SIG-M5 treated with dmso at 0.1 percent for 504 hours (cell line): ENCODE measurements around the gene USP20.

Source experiments
- DNase-seq: peaks from one replicate; lab custom pipeline; 2025; ENCODE audit not compliant: unreplicated experiment; lab: John Stamatoyannopoulos, UW

Gene USP20

GRCh38 chr9:129823542-129823934, 11.7 kb upstream of the USP20 start:
- no peak for DNase-seq

GRCh38 chr9:129823935-129824601, 11.2 kb upstream of the USP20 start, which contains the start of gene TOR1A:
TOR1A (minus strand) TSS chr9:129824136; CDS start chr9:129824085, 51 bp downstream.
- DNase-seq, result peak; percentile 94

- DNase-seq, result no peak
These were observed 8.9 kb upstream of the USP20 start for GRCh38 chr9:129826344-129826743.

GRCh38 chr9:129826759-129827158, 8.5 kb upstream of the USP20 start:
- DNase-seq, result no peak

- DNase-seq, result no peak
These were observed 7.2 kb upstream of the USP20 start for GRCh38 chr9:129828051-129828450.

- DNase-seq, result no peak
These were observed 6.3 kb upstream of the USP20 start for GRCh38 chr9:129828969-129829368.

- DNase-seq, result no peak
These were observed 2.3 kb upstream of the USP20 start for GRCh38 chr9:129832982-129833381.

- peak; percentile 34 for DNase-seq
These were observed 650 bp upstream of the USP20 start for GRCh38 chr9:129834489-129835127.

- no peak for DNase-seq
These were observed 584 bp downstream of the USP20 start for GRCh38 chr9:129835860-129836223.

GRCh38 chr9:129836311-129837007, 1.2 kb downstream of the USP20 start:
- peak; percentile 8 for DNase-seq

- DNase-seq, result no peak
These were observed 3.5 kb downstream of the USP20 start for GRCh38 chr9:129838707-129839259.

GRCh38 chr9:129839324-129840023, 4.2 kb downstream of the USP20 start:
- no peak for DNase-seq

- no peak for DNase-seq
These were observed 4.8 kb downstream of the USP20 start for GRCh38 chr9:129840034-129840433.

GRCh38 chr9:129841071-129841470, 5.8 kb downstream of the USP20 start:
- DNase-seq, result no peak

GRCh38 chr9:129845373-129845772, 10.1 kb downstream of the USP20 start:
- no peak for DNase-seq

- DNase-seq, result no peak
These were observed 13.6 kb downstream of the USP20 start for GRCh38 chr9:129848712-129849441.

- no peak for DNase-seq
These were observed 14.6 kb downstream of the USP20 start for GRCh38 chr9:129849901-129850300.

- DNase-seq, result no peak
These were observed 15.7 kb downstream of the USP20 start for GRCh38 chr9:129850821-129851550.

- DNase-seq, result no peak
These were observed 16.6 kb downstream of the USP20 start for GRCh38 chr9:129851821-129852220.

GRCh38 chr9:129852579-129852978, 17.3 kb downstream of the USP20 start:
- DNase-seq, result peak; percentile 2
